Lower leg skin (tissue), 4 donors: ENCODE results near the gene OR14A2. TPM values are rescaled to one million over a fixed set of nuclear protein-coding genes. Genes with fewer than 3 reads are reported as not detected.
"Not testable (repeated sequence)": the region's sequence is repeated elsewhere in the genome, so short reads cannot be mapped to it uniquely, and the experiment has no call there.

Experiments
- DNase-seq, 2 donors: peaks; one replicate each; pipeline ENCODE4 v3.0.0-alpha.2; 2019; ENCODE audit warnings: low spot score in 2 of 2
- H3K4me3 ChIP-seq: fragments of 200-600 bp; sonication (generic); 2 replicates; pipeline ENCODE4 v1.5.1; 2017; ENCODE audit warnings: mild to moderate bottlenecking, low read depth; ENCODE audit not compliant: poor library complexity, severe bottlenecking
- CTCF ChIP-seq, 3 donors: fragments of 450-650 bp; IDR thresholded peaks; one replicate each; pipeline ENCODE4 v1.5.1; 2016; ENCODE audit warnings: antibody characterized with exemption in 3 of 3, mild to moderate bottlenecking in 3 of 3, moderate library complexity in 2 of 3
- POLR2A ChIP-seq, 2 donors: fragments of 450-650 bp; IDR thresholded peaks; one replicate each; pipeline ENCODE4 v1.6.1; 2016 to 2017; ENCODE audit warnings: antibody characterized with exemption in 2 of 2, mild to moderate bottlenecking in 1 of 2, moderate library complexity in 1 of 2
- WGBS, 2 donors: methylation state at CpG; one replicate each; pipeline ENCODE4 v1.1.5; 2018; 5-methylcytosine and 5-hydroxymethylcytosine counted together
- intact Hi-C: fragments of 100-400 bp; cut with DNase I; formaldehyde crosslinking; loops from one replicate; pipeline ENCODE4 v1.15.0; 2023; ENCODE audit warnings: low total_unique reads
- total RNA-seq, 4 donors: library from RNA; depleted of rRNA; stranded (reverse); fragments of >200 nt; gene quantifications; one replicate each; pipeline ENCODE4 v1.1.0, GENCODE V29; 2016

The OR14A2 gene
- total RNA-seq: not detected

GRCh38 chr1:247748041-247748440, at the start of gene OR14A2:
Gene OR14A2 (minus strand): TSS chr1:247748141.
- 85 to 90% methylated on average over 2 of the region's 2 CpGs for WGBS, 2 donors
- intact Hi-C loops: no loop called here

GRCh38 chr1:247797518-247797917, 49.6 kb upstream of the OR14A2 start:
- WGBS, 2 donors: 36 to 41% methylated on average over 2 of the region's 2 CpGs
- H3K4me3 ChIP-seq: no peak overlapping the region
- DNase-seq: no peak
- TF ChIP-seq POLR2A (IDR thresholded peaks at IDR 0.05) (no peak), CTCF (IDR thresholded peaks at IDR 0.05) (no peak)
- intact Hi-C loops: no loop called here

More at GRCh38 chr1:247748041-247748440, at the start of gene OR14A2:
- no peak for TF ChIP-seq POLR2A (IDR thresholded peaks at IDR 0.05)
- no peak for TF ChIP-seq CTCF (IDR thresholded peaks at IDR 0.05)
- no peak for DNase-seq
- no peak within 1 kb of the TSS for H3K4me3 ChIP-seq

- no peak for DNase-seq
- TF ChIP-seq CTCF (IDR thresholded peaks at IDR 0.05): no peak
- TF ChIP-seq POLR2A (IDR thresholded peaks at IDR 0.05): no peak
- H3K4me3 ChIP-seq: no peak overlapping the region
- intact Hi-C loops: no loop called here
Observed at GRCh38 chr1:247769603-247770002, 21.7 kb upstream of the OR14A2 start.

- H3K4me3 ChIP-seq: no peak within 1 kb of the TSS
- DNase-seq: no peak
- intact Hi-C loops: no loop called here
- WGBS, 2 donors: 85 to 93% methylated on average over 3 of the region's 3 CpGs
- no peak for TF ChIP-seq POLR2A (IDR thresholded peaks at IDR 0.05)
- TF ChIP-seq CTCF (IDR thresholded peaks at IDR 0.05): no peak
Observed at GRCh38 chr1:247760456-247760855, 12.5 kb upstream of the OR14A2 start, which contains the start of gene OR1C1. Gene OR1C1 (minus strand): TSS chr1:247760556. CDS start chr1:247758406, 2,150 bp downstream.

- H3K4me3 ChIP-seq, intact Hi-C loops, DNase-seq: not testable (repeated sequence)
- WGBS, 2 donors: 89 to 93% methylated on average over 1 of the region's 1 CpG
Observed at GRCh38 chr1:247754311-247754710, 6.4 kb upstream of the OR14A2 start.

- WGBS, 2 donors: 67 to 100% methylated on average over 1 of the region's 1 CpG
- no peak for TF ChIP-seq POLR2A (IDR thresholded peaks at IDR 0.05)
- no peak for TF ChIP-seq CTCF (IDR thresholded peaks at IDR 0.05)
- DNase-seq: no peak
- intact Hi-C loops: no loop called here
- H3K4me3 ChIP-seq: no peak overlapping the region
Observed at GRCh38 chr1:247749870-247750269, 1.9 kb upstream of the OR14A2 start.
